SK-N-SH treated with all-trans-retinoic acid at 6 μM for 48 hours (cell line): Measurements from ENCODE around the gene NPEPL1.

Source experiments
- ATAC-seq: fragments of 200-7000 bp; cut with Tn5 transposase; 3 replicates; pipeline ENCODE4 v1.9.1; 2020; ENCODE audit warnings: mild to moderate bottlenecking, moderate library complexity
- ARNTL ChIP-seq: fragments of 450-650 bp; formaldehyde crosslinking; IDR thresholded peaks from 2 replicates; pipeline ENCODE4 v1.5.0; 2020; ENCODE audit warnings: low read depth, mild to moderate bottlenecking, moderate library complexity, borderline replicate concordance
- BACH2 ChIP-seq: fragments of 250-450 bp; sonication (Bioruptor Pico); IDR thresholded peaks from 2 replicates; pipeline ENCODE4 v1.9.0; 2021; ENCODE audit warnings: mild to moderate bottlenecking, borderline replicate concordance
- CREB5 ChIP-seq: fragments of 250-450 bp; sonication (Bioruptor Pico); IDR thresholded peaks from 2 replicates; pipeline ENCODE4 v1.5.1; 2020; ENCODE audit warnings: low read depth, mild to moderate bottlenecking, moderate library complexity
- CSDC2 ChIP-seq: fragments of 250-450 bp; sonication (Bioruptor Pico); IDR thresholded peaks from 2 replicates; pipeline ENCODE4 v1.5.0; 2020; ENCODE audit warnings: mild to moderate bottlenecking, moderate library complexity
- CSRNP3 ChIP-seq: fragments of 250-450 bp; sonication (Bioruptor Pico); IDR thresholded peaks from 2 replicates; pipeline ENCODE4 v1.5.1; 2021; ENCODE audit warnings: mild to moderate bottlenecking, moderate library complexity
- ESRRG ChIP-seq: fragments of 250-450 bp; sonication (Bioruptor Pico); IDR thresholded peaks from 2 replicates; pipeline ENCODE4 v1.6.1; 2021; ENCODE audit warnings: mild to moderate bottlenecking
- GLIS3 ChIP-seq: fragments of 250-450 bp; sonication (Bioruptor Pico); IDR thresholded peaks from 2 replicates; pipeline ENCODE4 v1.5.0; 2020; ENCODE audit warnings: mild to moderate bottlenecking, moderate library complexity
- ISL1 ChIP-seq: fragments of 250-450 bp; sonication (Bioruptor Pico); IDR thresholded peaks from 2 replicates; pipeline ENCODE4 v2.1.2; 2022; ENCODE audit warnings: mild to moderate bottlenecking, moderate library complexity
- PATZ1 ChIP-seq: fragments of 250-450 bp; sonication (Bioruptor Pico); IDR thresholded peaks from 2 replicates; pipeline ENCODE4 v1.8.0; 2020; ENCODE audit warnings: mild to moderate bottlenecking, moderate library complexity, borderline replicate concordance
- POU6F1 ChIP-seq: fragments of 250-450 bp; sonication (Bioruptor Pico); IDR thresholded peaks from 2 replicates; pipeline ENCODE4 v1.8.0; 2021; ENCODE audit warnings: low read depth, mild to moderate bottlenecking, moderate library complexity, borderline replicate concordance
- PPARA ChIP-seq: fragments of 250-450 bp; sonication (Bioruptor Pico); IDR thresholded peaks from 2 replicates; pipeline ENCODE4 v1.5.0; 2020; ENCODE audit warnings: mild to moderate bottlenecking, borderline replicate concordance
- RARB ChIP-seq: fragments of 250-450 bp; sonication (Bioruptor Pico); IDR thresholded peaks from 2 replicates; pipeline ENCODE4 v1.8.0; 2021; ENCODE audit warnings: mild to moderate bottlenecking, moderate library complexity
- SNAI2 ChIP-seq: fragments of 250-450 bp; sonication (Bioruptor Pico); IDR thresholded peaks from 2 replicates; pipeline ENCODE4 v1.5.0; 2020; ENCODE audit warnings: mild to moderate bottlenecking, moderate library complexity
- TCF4 ChIP-seq: fragments of 250-450 bp; sonication (Bioruptor Pico); IDR thresholded peaks from 2 replicates; pipeline ENCODE4 v1.8.0; 2021; ENCODE audit warnings: mild to moderate bottlenecking, moderate library complexity, borderline replicate concordance
- TOX ChIP-seq: fragments of 250-450 bp; sonication (Bioruptor Pico); IDR thresholded peaks from 2 replicates; pipeline ENCODE4 v1.8.0; 2021; ENCODE audit warnings: mild to moderate bottlenecking, moderate library complexity, borderline replicate concordance
- TSHZ2 ChIP-seq: fragments of 250-450 bp; sonication (Bioruptor Pico); IDR thresholded peaks from 2 replicates; pipeline ENCODE4 v1.5.0; 2020; ENCODE audit warnings: mild to moderate bottlenecking, moderate library complexity
- ZC3H10 ChIP-seq: fragments of 250-450 bp; sonication (Bioruptor Pico); IDR thresholded peaks from 2 replicates; pipeline ENCODE4 v1.5.1; 2021; ENCODE audit warnings: mild to moderate bottlenecking, moderate library complexity
- ZFP3 ChIP-seq: fragments of 250-450 bp; sonication (Bioruptor Pico); IDR thresholded peaks from 2 replicates; pipeline ENCODE4 v1.5.0; 2020; ENCODE audit warnings: mild to moderate bottlenecking, moderate library complexity
- ZFP30 ChIP-seq: fragments of 450-650 bp; formaldehyde crosslinking; IDR thresholded peaks from 2 replicates; pipeline ENCODE4 v1.5.0; 2022; ENCODE audit warnings: mild to moderate bottlenecking, moderate library complexity
- ZNF565 ChIP-seq: fragments of 450-650 bp; formaldehyde crosslinking; conservative IDR thresholded peaks from 2 replicates; pipeline ENCODE4 v1.5.0; 2020; ENCODE audit warnings: low read depth, mild to moderate bottlenecking, moderate library complexity
- ZNF8 ChIP-seq: fragments of 450-650 bp; formaldehyde crosslinking; IDR thresholded peaks from 2 replicates; pipeline ENCODE4 v1.5.0; 2020; ENCODE audit warnings: mild to moderate bottlenecking, moderate library complexity

NPEPL1 gene

GRCh38 chr20:58666702-58667101 is 25.9 kb upstream of the NPEPL1 start:
- no peak for ATAC-seq
- TF ChIP-seq ZNF565 (CRISPR knock-in tag): no peak
- no peak for TF ChIP-seq GLIS3 (CRISPR knock-in tag)
- TF ChIP-seq RARB: no peak
- no peak for TF ChIP-seq CSRNP3 (CRISPR knock-in tag)
- TF ChIP-seq CSDC2 (CRISPR knock-in tag): no peak
- TF ChIP-seq PPARA (CRISPR knock-in tag): no peak
- no peak for TF ChIP-seq PATZ1
- TF ChIP-seq ISL1 (CRISPR knock-in tag): no peak
- no peak for TF ChIP-seq TOX
- no peak for TF ChIP-seq ZFP30 (CRISPR knock-in tag)
- TF ChIP-seq ZFP3: no peak
- TF ChIP-seq ARNTL (CRISPR knock-in tag): no peak
- no peak for TF ChIP-seq ZNF8 (CRISPR knock-in tag)
- TF ChIP-seq TCF4 (CRISPR knock-in tag): no peak
- TF ChIP-seq CREB5: no peak
- no peak for TF ChIP-seq ZC3H10 (CRISPR knock-in tag)
- no peak for TF ChIP-seq ESRRG
- TF ChIP-seq TSHZ2 (CRISPR knock-in tag): no peak
- TF ChIP-seq POU6F1 (CRISPR knock-in tag): no peak

GRCh38 chr20:58667975-58668374 is 24.6 kb upstream of the NPEPL1 start:
- no peak for TF ChIP-seq ZNF8 (CRISPR knock-in tag)
- TF ChIP-seq CSRNP3 (CRISPR knock-in tag): no peak
- no peak for TF ChIP-seq ZFP3
- TF ChIP-seq ZFP30 (CRISPR knock-in tag): no peak
- no peak for TF ChIP-seq PATZ1
- no peak for TF ChIP-seq BACH2 (CRISPR knock-in tag)
- TF ChIP-seq TOX: no peak
- TF ChIP-seq RARB: no peak
- TF ChIP-seq ISL1 (CRISPR knock-in tag): no peak
- TF ChIP-seq GLIS3 (CRISPR knock-in tag): no peak
- no peak for TF ChIP-seq PPARA (CRISPR knock-in tag)
- no peak for TF ChIP-seq SNAI2 (CRISPR knock-in tag)
- no peak for TF ChIP-seq ZNF565 (CRISPR knock-in tag)
- no peak for TF ChIP-seq ARNTL (CRISPR knock-in tag)
- TF ChIP-seq CSDC2 (CRISPR knock-in tag): no peak
- ATAC-seq: no peak
